SW 1271 (cell line): ENCODE data around the gene UPB1.
"Not testable (repeated sequence)": the region's sequence is repeated elsewhere in the genome, so short reads cannot be mapped to it uniquely, and the experiment has no call there.

Experiments used
- DNase-seq, 2 experiments: peaks; one replicate each; lab custom pipeline; 2025; lab: John Stamatoyannopoulos, UW

The UPB1 gene

DNA sequence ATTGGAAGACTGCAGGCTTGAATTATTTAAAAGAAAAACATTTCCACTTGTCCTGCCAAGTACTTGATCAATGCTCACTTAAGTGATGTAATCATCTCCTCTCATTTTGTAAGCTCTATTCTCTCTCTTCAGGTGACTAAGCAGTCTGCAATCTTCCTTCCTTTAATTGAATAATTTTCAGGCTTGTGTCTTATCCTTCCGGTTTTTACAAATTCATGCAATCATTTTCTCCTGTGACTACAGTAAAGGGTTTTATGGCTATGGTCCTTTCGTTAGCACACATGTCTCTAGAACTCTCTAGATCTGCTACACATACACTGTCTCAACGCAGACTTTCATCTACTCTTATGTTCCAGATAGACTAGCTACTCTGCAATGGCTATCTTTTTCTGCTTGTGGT is 12.6 kb upstream of the UPB1 start:
- peak in 1 of 2 experiments; percentile 30 for DNase-seq

DNA sequence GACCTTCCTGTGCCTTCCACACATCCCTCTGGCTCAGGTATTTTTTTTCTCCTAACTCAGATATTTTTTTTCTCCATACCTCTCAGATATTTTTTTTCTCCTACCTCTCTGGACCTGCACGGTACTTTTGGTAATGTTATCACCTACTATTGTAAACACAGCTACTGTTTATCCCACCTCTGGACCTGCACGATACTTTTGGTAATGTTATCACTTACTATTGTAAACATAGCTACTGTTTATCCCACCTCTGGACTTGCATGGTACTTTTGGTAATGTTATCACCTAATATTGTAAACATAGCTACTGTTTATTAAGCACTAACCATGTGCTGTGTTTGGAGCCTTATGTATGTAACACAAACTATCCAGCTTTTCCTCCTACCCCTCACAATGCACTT is 12.1 kb upstream of the UPB1 start:
- DNase-seq: no peak

GRCh38 chr22:24483976-24484545 is 11.1 kb upstream of the UPB1 start:
- DNase-seq: no peak

DNA sequence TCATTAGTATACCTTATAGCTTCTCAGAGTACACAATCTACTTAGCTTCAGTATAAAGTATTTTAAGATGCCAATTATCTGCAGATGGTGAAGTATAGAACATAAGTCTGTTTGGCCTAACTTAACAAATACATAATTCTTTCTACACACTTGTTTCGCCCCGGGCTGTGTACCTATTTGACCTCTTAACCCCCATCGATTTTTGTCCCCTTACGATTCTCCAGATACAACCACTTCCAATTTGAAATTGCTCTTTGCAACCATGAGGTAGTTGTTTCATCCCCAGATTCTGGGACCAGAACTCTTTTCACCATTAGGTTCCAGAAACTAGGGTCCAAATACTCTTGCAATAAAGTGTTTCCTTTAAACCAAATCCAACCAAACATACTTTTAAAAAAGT is 10.0 kb upstream of the UPB1 start:
- no peak for DNase-seq

GRCh38 chr22:24485608-24486007 is 9.5 kb upstream of the UPB1 start:
- DNase-seq: no peak

- no peak for DNase-seq
These were observed 8.6 kb upstream of the UPB1 start for GRCh38 chr22:24486501-24486921.

DNA sequence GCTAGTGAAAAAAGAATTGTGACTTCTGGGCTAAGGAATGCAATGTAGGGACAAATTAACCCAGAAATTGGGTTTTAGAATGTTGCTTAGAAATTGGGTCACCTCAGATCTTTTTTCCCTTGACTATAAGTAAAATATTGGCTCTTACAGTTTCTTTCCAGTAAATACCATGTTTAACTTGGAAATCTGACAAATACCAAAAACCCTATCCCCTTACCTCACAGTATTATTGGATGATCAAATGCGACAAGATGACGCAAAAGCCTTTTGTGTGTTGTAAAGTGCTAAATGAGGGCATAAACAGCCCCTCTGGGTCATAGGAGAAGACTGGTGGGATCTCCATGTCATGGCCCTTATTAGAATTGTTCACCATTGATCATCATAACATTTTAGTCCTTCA is 6.1 kb upstream of the UPB1 start:
- DNase-seq: no peak

- not testable (repeated sequence) for DNase-seq
These were observed 5.7 kb upstream of the UPB1 start for GRCh38 chr22:24489434-24489833.

DNA sequence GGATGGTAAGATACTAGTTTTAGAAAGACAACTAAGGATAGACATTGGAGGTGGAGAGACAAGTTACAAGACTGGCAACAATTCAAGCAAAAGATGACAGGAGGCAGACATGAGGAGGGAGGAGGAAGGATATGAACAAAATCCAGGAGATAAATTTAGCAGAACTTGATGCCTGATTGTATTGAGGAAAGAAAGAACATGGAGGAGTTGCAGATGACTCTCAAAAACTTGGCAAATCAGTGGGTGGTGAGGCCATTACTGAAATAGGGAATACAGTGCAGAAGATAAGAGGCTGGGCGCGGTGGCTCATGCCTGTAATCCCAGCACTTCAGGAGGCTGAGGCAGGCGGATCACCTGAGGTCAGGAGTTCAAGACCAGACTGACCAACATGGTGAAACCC is 2.7 kb upstream of the UPB1 start:
- DNase-seq: no peak

GRCh38 chr22:24494167-24494527 is 985 bp upstream of the UPB1 start:
- DNase-seq: no peak

- no peak for DNase-seq
These were observed 188 bp downstream of the UPB1 start for GRCh38 chr22:24495365-24495675.

GRCh38 chr22:24496234-24496633 is 1.1 kb downstream of the UPB1 start:
- no peak for DNase-seq

DNA sequence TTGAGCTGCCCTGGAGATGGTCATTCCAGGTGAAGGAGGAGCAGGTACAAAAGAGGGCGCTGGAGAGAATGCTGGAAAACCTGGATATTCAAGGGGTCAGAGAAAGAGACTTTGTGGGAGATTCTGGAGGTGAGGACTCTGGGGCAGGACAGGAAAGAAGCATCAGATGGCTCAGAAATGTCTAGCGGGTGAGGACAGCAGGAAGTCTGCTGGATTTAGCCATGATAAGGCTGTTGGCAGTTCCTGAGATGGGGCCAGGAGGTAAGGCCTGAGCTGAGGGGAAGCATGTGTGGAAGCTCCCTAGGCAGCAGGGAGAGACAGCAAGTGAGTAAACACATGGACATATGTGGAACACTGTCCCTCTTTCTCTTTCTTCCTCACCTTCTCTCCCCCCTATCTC is 1.5 kb downstream of the UPB1 start:
- no peak for DNase-seq

DNA sequence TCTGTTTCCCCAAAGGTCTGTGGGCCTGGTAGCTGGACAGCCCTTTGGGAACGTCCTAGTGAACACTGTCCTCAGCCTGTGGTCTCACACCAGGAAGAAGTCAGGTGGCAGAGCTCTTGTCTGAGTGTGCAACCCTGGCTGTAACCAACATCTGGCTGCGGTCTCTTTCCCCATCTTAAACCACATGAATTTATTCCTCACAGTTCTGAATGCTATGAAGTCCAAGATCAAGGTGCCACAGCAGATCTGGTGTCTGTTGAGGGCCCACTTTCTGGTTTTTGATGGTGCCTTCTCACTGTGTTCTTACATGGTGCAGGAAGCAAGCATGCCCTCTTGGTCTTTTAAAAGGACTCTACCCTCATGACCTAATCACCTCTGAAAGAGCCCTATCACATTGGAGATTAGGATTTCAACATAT is 2.7 kb downstream of the UPB1 start:
- no peak for DNase-seq

GRCh38 chr22:24498824-24499223 is 3.7 kb downstream of the UPB1 start:
- DNase-seq: no peak

- no peak for DNase-seq
These were observed 4.7 kb downstream of the UPB1 start for GRCh38 chr22:24499706-24500276.

- DNase-seq: no peak
These were observed 5.2 kb downstream of the UPB1 start for GRCh38 chr22:24500277-24500820.

DNA sequence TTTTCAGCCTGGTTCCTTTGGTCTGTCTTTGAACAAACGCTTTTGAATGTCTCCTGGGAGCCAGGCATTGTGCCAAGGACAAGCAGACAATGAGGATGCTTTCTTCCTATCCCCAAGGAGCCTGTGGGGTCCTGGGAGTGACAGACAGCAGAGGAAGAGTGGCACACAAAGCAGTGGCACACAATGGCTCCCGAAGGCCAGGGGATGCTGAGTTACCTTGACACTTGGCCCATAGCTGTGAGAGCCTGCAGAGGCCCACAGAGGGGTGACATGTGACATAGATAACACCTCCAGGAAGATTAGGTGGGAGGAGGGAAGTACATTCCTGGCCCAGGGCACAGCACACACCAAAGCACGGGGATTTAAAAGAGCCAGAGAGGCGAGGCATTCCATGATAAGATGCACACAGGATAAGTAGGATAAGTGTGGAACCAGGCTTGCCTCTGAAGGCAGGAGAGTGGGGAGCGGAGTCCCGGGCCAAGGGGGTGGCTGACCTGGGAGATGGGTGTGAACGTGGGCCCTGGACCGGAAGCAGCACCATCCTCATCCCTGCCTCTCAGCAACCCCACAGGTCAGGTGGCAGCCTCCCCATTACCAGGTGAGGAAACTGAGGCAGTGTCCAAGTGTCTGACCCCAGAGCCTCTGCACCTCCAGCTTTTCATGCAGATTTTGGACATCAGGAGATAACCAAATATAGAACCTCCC is 6.3 kb downstream of the UPB1 start:
- no peak for DNase-seq

- no peak for DNase-seq
These were observed 6.9 kb downstream of the UPB1 start for GRCh38 chr22:24502034-24502433.

GRCh38 chr22:24502541-24502940 is 7.4 kb downstream of the UPB1 start:
- no peak for DNase-seq

DNA sequence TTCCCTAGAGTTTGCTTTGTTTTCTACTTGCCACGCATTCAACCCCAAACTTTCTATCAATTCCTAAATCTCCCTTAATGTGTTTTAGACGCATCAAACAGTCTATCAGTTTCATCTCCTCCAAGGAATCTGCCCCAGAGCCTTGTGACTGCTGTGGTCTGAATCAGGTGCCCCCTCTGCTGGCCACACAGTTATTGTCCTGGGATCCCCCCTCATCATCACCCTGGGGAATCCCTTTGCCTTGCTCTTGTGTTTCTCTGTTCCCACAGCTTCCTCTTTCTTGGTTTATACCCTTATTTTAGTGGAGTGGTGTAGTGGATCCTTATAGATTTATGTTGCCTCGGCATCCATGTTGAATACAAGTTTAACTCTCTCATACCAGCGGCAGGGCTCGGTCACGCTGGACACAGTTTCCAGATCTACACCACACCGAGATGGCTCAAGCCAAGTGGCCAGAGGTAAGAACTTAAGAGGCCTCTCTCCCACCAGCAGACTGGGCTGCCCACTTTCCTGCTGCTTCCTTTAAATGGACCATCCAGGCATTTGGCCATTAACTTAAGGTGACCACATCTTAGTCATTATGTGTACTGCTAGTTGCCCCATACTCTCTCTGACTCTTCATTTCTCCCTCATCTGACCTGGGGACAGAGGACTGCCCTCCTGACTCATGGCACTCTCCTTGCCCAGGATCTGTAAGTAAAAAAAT is 8.2 kb downstream of the UPB1 start:
- DNase-seq: peak in 1 of 2 experiments; percentile 18

GRCh38 chr22:24503843-24504338 is 8.8 kb downstream of the UPB1 start:
- DNase-seq: no peak

- no peak for DNase-seq
These were observed 9.4 kb downstream of the UPB1 start for GRCh38 chr22:24504540-24504939.
